Measurements from ENCODE around the gene DENND4A.

- TF ChIP-seq, protein P1, sequence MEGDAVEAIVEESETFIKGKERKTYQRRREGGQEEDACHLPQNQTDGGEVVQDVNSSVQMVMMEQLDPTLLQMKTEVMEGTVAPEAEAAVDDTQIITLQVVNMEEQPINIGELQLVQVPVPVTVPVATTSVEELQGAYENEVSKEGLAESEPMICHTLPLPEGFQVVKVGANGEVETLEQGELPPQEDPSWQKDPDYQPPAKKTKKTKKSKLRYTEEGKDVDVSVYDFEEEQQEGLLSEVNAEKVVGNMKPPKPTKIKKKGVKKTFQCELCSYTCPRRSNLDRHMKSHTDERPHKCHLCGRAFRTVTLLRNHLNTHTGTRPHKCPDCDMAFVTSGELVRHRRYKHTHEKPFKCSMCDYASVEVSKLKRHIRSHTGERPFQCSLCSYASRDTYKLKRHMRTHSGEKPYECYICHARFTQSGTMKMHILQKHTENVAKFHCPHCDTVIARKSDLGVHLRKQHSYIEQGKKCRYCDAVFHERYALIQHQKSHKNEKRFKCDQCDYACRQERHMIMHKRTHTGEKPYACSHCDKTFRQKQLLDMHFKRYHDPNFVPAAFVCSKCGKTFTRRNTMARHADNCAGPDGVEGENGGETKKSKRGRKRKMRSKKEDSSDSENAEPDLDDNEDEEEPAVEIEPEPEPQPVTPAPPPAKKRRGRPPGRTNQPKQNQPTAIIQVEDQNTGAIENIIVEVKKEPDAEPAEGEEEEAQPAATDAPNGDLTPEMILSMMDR (IDR thresholded peaks at IDR 0.05): no peak
- TF ChIP-seq POLR2AphosphoS5 (IDR thresholded peaks at IDR 0.05; ENCODE audit: low read depth, low read length): no peak
Observed at GRCh38 chr15:65782096-65782495, 10.0 kb downstream of the DENND4A start.

Measured in Panc1 (cell line).